Effector CD4-positive, alpha-beta T cell (primary cell): ENCODE results near the gene SCLT1.
A peak's percentile ranks its signal among the peaks of the same experiment; 100 is the strongest.

Experiments used
- DNase-seq: peaks from one replicate; pipeline ENCODE4 v3.0.0-alpha.2; 2020

SCLT1 gene

GRCh38 chr4:128868758-128869157 is 224.6 kb downstream of the SCLT1 start:
- no peak for DNase-seq

GRCh38 chr4:128866691-128867090 is 226.6 kb downstream of the SCLT1 start:
- no peak for DNase-seq

GRCh38 chr4:128866269-128866668 is 227.1 kb downstream of the SCLT1 start:
- DNase-seq = no peak

- DNase-seq = no peak
Measured at GRCh38 chr4:128865132-128865531, 228.2 kb downstream of the SCLT1 start.

GRCh38 chr4:128863312-128864075 is 229.8 kb downstream of the SCLT1 start:
- DNase-seq = peak; percentile 65

GRCh38 chr4:128862608-128863311 is 230.6 kb downstream of the SCLT1 start:
- peak; percentile 25 for DNase-seq

- no peak for DNase-seq
Measured at GRCh38 chr4:128861856-128862518, 231.4 kb downstream of the SCLT1 start.

GRCh38 chr4:128859887-128860677 is 233.3 kb downstream of the SCLT1 start:
- DNase-seq = no peak

GRCh38 chr4:128858879-128859671 is 234.3 kb downstream of the SCLT1 start:
- DNase-seq = no peak

GRCh38 chr4:128856246-128856645 is 237.1 kb downstream of the SCLT1 start:
- DNase-seq = no peak

GRCh38 chr4:128855621-128856020 is 237.7 kb downstream of the SCLT1 start:
- no peak for DNase-seq

- DNase-seq = no peak
Measured at GRCh38 chr4:128854433-128854832, 238.9 kb downstream of the SCLT1 start.

GRCh38 chr4:128853741-128854140 is 239.6 kb downstream of the SCLT1 start:
- DNase-seq = no peak

GRCh38 chr4:128850252-128850651 is 243.1 kb downstream of the SCLT1 start:
- DNase-seq = no peak

GRCh38 chr4:128848461-128848860 is 244.9 kb downstream of the SCLT1 start:
- no peak for DNase-seq

GRCh38 chr4:128847082-128847724 is 246.1 kb downstream of the SCLT1 start:
- DNase-seq = no peak

- DNase-seq = no peak
Measured at GRCh38 chr4:128846063-128846462, 247.3 kb downstream of the SCLT1 start.

- no peak for DNase-seq
Measured at GRCh38 chr4:128844931-128845330, 248.4 kb downstream of the SCLT1 start.

GRCh38 chr4:128841402-128841801 is 251.9 kb downstream of the SCLT1 start:
- DNase-seq = no peak

- DNase-seq = no peak
Measured at GRCh38 chr4:128840711-128841318, 252.5 kb downstream of the SCLT1 start.

GRCh38 chr4:128837679-128838078 is 255.7 kb downstream of the SCLT1 start:
- no peak for DNase-seq
